ENCODE data around the gene PILRB.

The PILRB gene

GRCh38 chr7:100400041-100400440 is 42.1 kb downstream of the PILRB start:
- DNase-seq, result no peak
- intact Hi-C loops (cut with DNase I), result loop anchor here (1.0 kb wide), 1 partner anchor 10 kb away; no protein-coding TSS in a partner anchor

- intact Hi-C loops (cut with DNase I), result loop anchor here (1.0 kb wide), 1 partner anchor 10 kb away; no protein-coding TSS in a partner anchor
- DNase-seq, result no peak
These were observed 42.7 kb downstream of the PILRB start for GRCh38 chr7:100400656-100401055.

GRCh38 chr7:100401811-100402210 is 43.9 kb downstream of the PILRB start:
- intact Hi-C loops (cut with DNase I), result no loop called here
- DNase-seq, result no peak

- intact Hi-C loops (cut with DNase I), result no loop called here
- DNase-seq, result no peak
These were observed 44.3 kb downstream of the PILRB start for GRCh38 chr7:100402241-100402640.

GRCh38 chr7:100406767-100407166 is 48.9 kb downstream of the PILRB start:
- no peak for DNase-seq
- intact Hi-C loops (cut with DNase I), result no loop called here

- intact Hi-C loops (cut with DNase I), result no loop called here
- peak in 1 of 10 donors; percentile 6 for DNase-seq
These were observed 49.6 kb downstream of the PILRB start for GRCh38 chr7:100407285-100408180.

DNA sequence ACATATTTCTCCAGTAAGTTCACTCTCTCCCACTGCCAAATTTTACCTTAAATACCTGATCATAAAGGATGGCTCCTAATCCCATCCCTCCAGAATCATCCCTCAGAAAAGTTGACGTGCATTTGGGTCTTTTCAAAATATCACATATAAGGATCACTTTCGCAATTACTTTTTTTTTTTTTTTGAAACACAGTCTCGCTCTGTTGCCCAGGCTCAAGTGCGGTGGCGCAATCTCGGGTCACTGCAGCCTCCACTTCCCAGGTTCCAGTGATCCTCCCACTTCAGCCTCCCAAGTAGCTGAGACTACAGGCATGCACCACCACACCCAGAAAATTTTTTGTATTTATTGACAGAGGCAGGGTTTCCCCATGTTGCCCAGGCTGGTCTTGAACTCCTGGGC is 53.2 kb downstream of the PILRB start:
- no peak for DNase-seq
- intact Hi-C loops (cut with DNase I), result no loop called here

GRCh38 chr7:100413346-100413745 is 55.4 kb downstream of the PILRB start:
- intact Hi-C loops (cut with DNase I), result no loop called here
- no peak for DNase-seq

DNA sequence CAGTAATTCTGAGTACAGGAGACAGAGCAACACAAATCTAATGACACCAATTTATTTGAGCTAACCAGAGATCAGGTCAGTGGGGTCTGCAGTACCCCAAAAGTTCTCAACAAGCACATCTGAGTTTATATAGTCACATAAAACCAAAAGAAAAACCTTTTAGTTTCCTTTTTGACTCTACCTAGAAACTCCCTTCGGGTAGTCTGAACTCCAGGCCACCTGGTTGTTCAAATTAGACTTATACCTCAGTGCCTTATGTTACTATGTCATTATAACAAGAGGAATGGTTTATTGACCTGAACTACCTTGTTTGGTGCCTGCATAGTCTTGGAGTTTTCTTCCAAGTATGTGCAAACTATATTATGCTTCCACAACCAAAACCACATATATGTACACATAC is 56.0 kb downstream of the PILRB start:
- DNase-seq, result no peak
- intact Hi-C loops (cut with DNase I), result no loop called here

GRCh38 chr7:100415448-100415847 is 57.5 kb downstream of the PILRB start:
- intact Hi-C loops (cut with DNase I), result no loop called here
- DNase-seq, result no peak
